NCI-H2029 (cell line): ENCODE results near the gene ATF6.
"Not testable (repeated sequence)": the region's sequence is repeated elsewhere in the genome, so short reads cannot be mapped to it uniquely, and the experiment has no call there.

ENCODE experiments used
- DNase-seq: peaks from one replicate; lab custom pipeline; 2025; lab: John Stamatoyannopoulos, UW

The ATF6 gene

GRCh38 chr1:161733526-161733925, 32.6 kb upstream of the ATF6 start:
- no peak for DNase-seq

- no peak for DNase-seq
Observed at GRCh38 chr1:161735837-161736236, 30.3 kb upstream of the ATF6 start.

- DNase-seq = no peak
Observed at GRCh38 chr1:161736335-161736969, 29.7 kb upstream of the ATF6 start.

GRCh38 chr1:161737625-161738024, 28.5 kb upstream of the ATF6 start:
- DNase-seq = no peak

- no peak for DNase-seq
Observed at GRCh38 chr1:161738627-161739287, 27.4 kb upstream of the ATF6 start.

GRCh38 chr1:161739865-161740566, 26.1 kb upstream of the ATF6 start:
- no peak for DNase-seq

- no peak for DNase-seq
Observed at GRCh38 chr1:161740921-161741320, 25.2 kb upstream of the ATF6 start.

GRCh38 chr1:161743231-161743630, 22.9 kb upstream of the ATF6 start:
- DNase-seq = no peak

GRCh38 chr1:161747801-161748200, 18.3 kb upstream of the ATF6 start:
- no peak for DNase-seq

GRCh38 chr1:161749509-161750407, 16.4 kb upstream of the ATF6 start, which contains the start of gene DUSP12:
Gene DUSP12 (plus strand): TSS chr1:161749786. CDS start chr1:161749802, 16 bp downstream.
- DNase-seq = peak; percentile 96

- no peak for DNase-seq
Observed at GRCh38 chr1:161763522-161764098, 2.5 kb upstream of the ATF6 start.

- DNase-seq = no peak
Observed at GRCh38 chr1:161768461-161768860, 2.3 kb downstream of the ATF6 start.

- no peak for DNase-seq
Observed at GRCh38 chr1:161768986-161769672, 3.0 kb downstream of the ATF6 start.

- not testable (repeated sequence) for DNase-seq
Observed at GRCh38 chr1:161769673-161770045, 3.5 kb downstream of the ATF6 start.

GRCh38 chr1:161770250-161770649, 4.1 kb downstream of the ATF6 start:
- DNase-seq = no peak

- DNase-seq = no peak
Observed at GRCh38 chr1:161771161-161771560, 5.0 kb downstream of the ATF6 start.

- no peak for DNase-seq
Observed at GRCh38 chr1:161771973-161772372, 5.9 kb downstream of the ATF6 start.

GRCh38 chr1:161772397-161772796, 6.3 kb downstream of the ATF6 start:
- DNase-seq = no peak

GRCh38 chr1:161773791-161774190, 7.7 kb downstream of the ATF6 start:
- DNase-seq = no peak

GRCh38 chr1:161777261-161777660, 11.1 kb downstream of the ATF6 start:
- no peak for DNase-seq

GRCh38 chr1:161778522-161778921, 12.4 kb downstream of the ATF6 start:
- DNase-seq = no peak
